Lower leg skin (tissue), 3 donors: Measurements from ENCODE around the gene BMAL2.

Experiments
- POLR2A ChIP-seq, 2 donors: fragments of 450-650 bp; IDR thresholded peaks; one replicate each; pipeline ENCODE4 v1.6.1; 2016 to 2017; ENCODE audit warnings: antibody characterized with exemption in 2 of 2, mild to moderate bottlenecking in 1 of 2, moderate library complexity in 1 of 2
- TF ChIP-seq, protein P1 (sequence below), 3 donors: fragments of 450-650 bp; IDR thresholded peaks; one replicate each; pipeline ENCODE4 v1.5.1; 2016; ENCODE audit warnings: antibody characterized with exemption in 3 of 3, mild to moderate bottlenecking in 3 of 3, moderate library complexity in 2 of 3

DNA sequence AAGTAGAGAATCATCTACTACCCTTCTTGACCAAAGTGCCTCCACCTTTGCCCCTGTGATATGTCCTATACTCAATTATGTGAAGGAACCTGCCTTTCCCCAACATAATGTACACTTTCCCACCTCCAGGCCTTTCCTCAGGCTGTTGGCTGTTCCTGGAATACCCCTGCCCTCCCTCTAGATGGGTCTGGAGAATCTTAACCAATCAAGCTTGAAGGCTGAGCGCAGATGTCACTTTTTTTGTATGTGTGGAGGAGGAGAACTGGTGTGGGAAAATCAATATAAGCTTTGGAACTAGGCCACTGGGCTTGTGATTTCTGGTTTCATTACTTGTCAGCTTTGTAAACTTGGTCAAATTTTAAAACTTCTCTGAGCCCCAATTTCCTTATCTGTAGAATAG is 4.7 kb downstream of the BMAL2 start:
- TF ChIP-seq, protein P1, sequence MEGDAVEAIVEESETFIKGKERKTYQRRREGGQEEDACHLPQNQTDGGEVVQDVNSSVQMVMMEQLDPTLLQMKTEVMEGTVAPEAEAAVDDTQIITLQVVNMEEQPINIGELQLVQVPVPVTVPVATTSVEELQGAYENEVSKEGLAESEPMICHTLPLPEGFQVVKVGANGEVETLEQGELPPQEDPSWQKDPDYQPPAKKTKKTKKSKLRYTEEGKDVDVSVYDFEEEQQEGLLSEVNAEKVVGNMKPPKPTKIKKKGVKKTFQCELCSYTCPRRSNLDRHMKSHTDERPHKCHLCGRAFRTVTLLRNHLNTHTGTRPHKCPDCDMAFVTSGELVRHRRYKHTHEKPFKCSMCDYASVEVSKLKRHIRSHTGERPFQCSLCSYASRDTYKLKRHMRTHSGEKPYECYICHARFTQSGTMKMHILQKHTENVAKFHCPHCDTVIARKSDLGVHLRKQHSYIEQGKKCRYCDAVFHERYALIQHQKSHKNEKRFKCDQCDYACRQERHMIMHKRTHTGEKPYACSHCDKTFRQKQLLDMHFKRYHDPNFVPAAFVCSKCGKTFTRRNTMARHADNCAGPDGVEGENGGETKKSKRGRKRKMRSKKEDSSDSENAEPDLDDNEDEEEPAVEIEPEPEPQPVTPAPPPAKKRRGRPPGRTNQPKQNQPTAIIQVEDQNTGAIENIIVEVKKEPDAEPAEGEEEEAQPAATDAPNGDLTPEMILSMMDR (IDR thresholded peaks at IDR 0.05) = no peak
- no peak for TF ChIP-seq POLR2A (IDR thresholded peaks at IDR 0.05)
